ENCODE measurements around the gene PADI2.

Gene PADI2

GRCh38 chr1:17095141-17095540 lies 24.1 kb downstream of the PADI2 start:
- no peak overlapping the region for H3K4me2 ChIP-seq (ENCODE audit: low read depth, low read length, poor library complexity, severe bottlenecking)
- no peaks in the 10 kb centered on the region for H3K36me3 ChIP-seq (ENCODE audit: insufficient read depth, low read length)
- H3K27me3 ChIP-seq (ENCODE audit: insufficient read depth, low read length, poor library complexity, severe bottlenecking) = no peaks in the 10 kb centered on the region
- no peaks in the 10 kb centered on the region for H3K9me3 ChIP-seq (ENCODE audit: insufficient read depth, low read depth, low read length)
- H3K4me1 ChIP-seq (ENCODE audit: insufficient read depth, low read length, poor library complexity, severe bottlenecking) = no peaks in the 10 kb centered on the region
- no peaks in the 10 kb centered on the region for H3K79me2 ChIP-seq (ENCODE audit: insufficient read depth, low read length)
- no peak overlapping the region for H2AFZ ChIP-seq (ENCODE audit: low read length)
- no peak overlapping the region for H3K9ac ChIP-seq (ENCODE audit: low read depth, low read length, poor library complexity, severe bottlenecking)
- no peak overlapping the region for H3K4me3 ChIP-seq (ENCODE audit: low read length, poor library complexity, severe bottlenecking)
- H3K9me2 ChIP-seq (replicated peaks; ENCODE audit: low read depth, low read length) = no peaks in the 10 kb centered on the region
- H3F3A ChIP-seq (ENCODE audit: low read depth) = no peaks in the 10 kb centered on the region
- H4K20me1 ChIP-seq (ENCODE audit: insufficient read depth, low read length, poor library complexity, severe bottlenecking) = no peaks in the 10 kb centered on the region
- TF ChIP-seq EZH2phosphoT487 (IDR thresholded peaks at IDR 0.05; ENCODE audit: borderline replicate concordance) = no peak
- no peak for TF ChIP-seq CTCF (conservative IDR thresholded peaks at IDR 0.05; ENCODE audit: low read length)

GRCh38 chr1:17094664-17095063 lies 24.6 kb downstream of the PADI2 start:
- Histone ChIP-seq H3K4me2 (ENCODE audit: low read depth, low read length, poor library complexity, severe bottlenecking) (no peak overlapping the region), H3K27me3 (ENCODE audit: insufficient read depth, low read length, poor library complexity, severe bottlenecking) (no peaks in the 10 kb centered on the region)

GRCh38 chr1:17093822-17094393 lies 25.3 kb downstream of the PADI2 start:
- Histone ChIP-seq H3F3A (ENCODE audit: low read depth) (no peaks in the 10 kb centered on the region), H2AFZ (ENCODE audit: low read length) (no peak overlapping the region), H3K9me2 (replicated peaks; ENCODE audit: low read depth, low read length) (no peaks in the 10 kb centered on the region), H3K79me2 (ENCODE audit: insufficient read depth, low read length) (no peaks in the 10 kb centered on the region), H4K20me1 (ENCODE audit: insufficient read depth, low read length, poor library complexity, severe bottlenecking) (no peaks in the 10 kb centered on the region), H3K4me1 (ENCODE audit: insufficient read depth, low read length, poor library complexity, severe bottlenecking) (no peaks in the 10 kb centered on the region), H3K9me3 (ENCODE audit: insufficient read depth, low read depth, low read length) (no peaks in the 10 kb centered on the region), H3K4me3 (ENCODE audit: low read length, poor library complexity, severe bottlenecking) (no peak overlapping the region), H3K4me2 (ENCODE audit: low read depth, low read length, poor library complexity, severe bottlenecking) (no peak overlapping the region), H3K9ac (ENCODE audit: low read depth, low read length, poor library complexity, severe bottlenecking) (no peak overlapping the region), H3K27me3 (ENCODE audit: insufficient read depth, low read length, poor library complexity, severe bottlenecking) (no peaks in the 10 kb centered on the region), H3K36me3 (ENCODE audit: insufficient read depth, low read length) (no peaks in the 10 kb centered on the region)
- TF ChIP-seq EZH2phosphoT487 (IDR thresholded peaks at IDR 0.05; ENCODE audit: borderline replicate concordance) (no peak), CTCF (conservative IDR thresholded peaks at IDR 0.05; ENCODE audit: low read length) (no peak)

More at GRCh38 chr1:17094664-17095063, 24.6 kb downstream of the PADI2 start:
- H3K9me3 ChIP-seq (ENCODE audit: insufficient read depth, low read depth, low read length) = no peaks in the 10 kb centered on the region
- no peak overlapping the region for H3K4me3 ChIP-seq (ENCODE audit: low read length, poor library complexity, severe bottlenecking)
- no peaks in the 10 kb centered on the region for H3K4me1 ChIP-seq (ENCODE audit: insufficient read depth, low read length, poor library complexity, severe bottlenecking)
- H4K20me1 ChIP-seq (ENCODE audit: insufficient read depth, low read length, poor library complexity, severe bottlenecking) = no peaks in the 10 kb centered on the region
- no peak overlapping the region for H3K9ac ChIP-seq (ENCODE audit: low read depth, low read length, poor library complexity, severe bottlenecking)
- H3K9me2 ChIP-seq (replicated peaks; ENCODE audit: low read depth, low read length) = no peaks in the 10 kb centered on the region
- H2AFZ ChIP-seq (ENCODE audit: low read length) = no peak overlapping the region
- no peaks in the 10 kb centered on the region for H3K79me2 ChIP-seq (ENCODE audit: insufficient read depth, low read length)
- no peaks in the 10 kb centered on the region for H3K36me3 ChIP-seq (ENCODE audit: insufficient read depth, low read length)
- H3F3A ChIP-seq (ENCODE audit: low read depth) = no peaks in the 10 kb centered on the region
- TF ChIP-seq CTCF (conservative IDR thresholded peaks at IDR 0.05; ENCODE audit: low read length) (no peak), EZH2phosphoT487 (IDR thresholded peaks at IDR 0.05; ENCODE audit: borderline replicate concordance) (no peak)

Measured in Loucy (cell line).